SK-N-SH (cell line): ENCODE results near the gene FYCO1.

Experiments used
- FOXM1 ChIP-seq: IDR thresholded peaks from 2 replicates; pipeline ENCODE4 v1.4.0; 2012; ENCODE audit warnings: low read depth, mild to moderate bottlenecking
- POLR2AphosphoS5 ChIP-seq: IDR thresholded peaks from 2 replicates; pipeline ENCODE4 v1.6.1; 2012; ENCODE audit warnings: low read depth, low read length
- TCF12 ChIP-seq: IDR thresholded peaks from 2 replicates; pipeline ENCODE4 v1.4.0; 2012
- YY1 ChIP-seq: IDR thresholded peaks from 2 replicates; pipeline ENCODE4 v1.4.0; 2012; ENCODE audit warnings: low read depth, mild to moderate bottlenecking

- TF ChIP-seq POLR2AphosphoS5 (no peak), FOXM1 (no peak), TCF12 (no peak), YY1 (no peak)
These were observed 46.7 kb downstream of the FYCO1 start for GRCh38 chr3:45948881-45949280.
